Kidney epithelial cell (primary cell): Measurements from ENCODE around the gene SERPINA9. TPM values are rescaled to one million over a fixed set of nuclear protein-coding genes. Genes with fewer than 3 reads are reported as not detected.
"Not testable (repeated sequence)": the region's sequence is repeated elsewhere in the genome, so short reads cannot be mapped to it uniquely, and the experiment has no call there.

Experiments
- DNase-seq: peaks from one replicate; pipeline ENCODE4 v3.0.0-alpha.2; 2010; ENCODE audit warnings: low read depth
- H3K27me3 ChIP-seq: 2 replicates; pipeline ENCODE4 v1.6.0; 2011; ENCODE audit warnings: low read length; ENCODE audit not compliant: control insufficient read depth, insufficient read depth
- H3K36me3 ChIP-seq: 2 replicates; pipeline ENCODE4 v1.5.1; 2011; ENCODE audit warnings: low read length; ENCODE audit not compliant: control insufficient read depth, insufficient read depth
- H3K4me3 ChIP-seq: 2 replicates; pipeline ENCODE4 v1.5.1; 2011; ENCODE audit warnings: low read depth, mild to moderate bottlenecking, control low read depth, low read length
- total RNA-seq: library from RNA; depleted of rRNA; stranded (reverse); fragments of >200 nt; gene quantifications from 2 replicates; pipeline ENCODE4 v1.2.3, GENCODE V29; 2015
- TF ChIP-seq, protein P1 (sequence below): IDR thresholded peaks from 2 replicates; pipeline ENCODE4 v1.5.1; 2011; ENCODE audit warnings: mild to moderate bottlenecking, moderate library complexity, low read length, control low read depth, inconsistent platforms; ENCODE audit not compliant: insufficient read depth, poor library complexity, severe bottlenecking

SERPINA9 gene
- total RNA-seq, 1 donor from 2014 or later = not detected

DNA sequence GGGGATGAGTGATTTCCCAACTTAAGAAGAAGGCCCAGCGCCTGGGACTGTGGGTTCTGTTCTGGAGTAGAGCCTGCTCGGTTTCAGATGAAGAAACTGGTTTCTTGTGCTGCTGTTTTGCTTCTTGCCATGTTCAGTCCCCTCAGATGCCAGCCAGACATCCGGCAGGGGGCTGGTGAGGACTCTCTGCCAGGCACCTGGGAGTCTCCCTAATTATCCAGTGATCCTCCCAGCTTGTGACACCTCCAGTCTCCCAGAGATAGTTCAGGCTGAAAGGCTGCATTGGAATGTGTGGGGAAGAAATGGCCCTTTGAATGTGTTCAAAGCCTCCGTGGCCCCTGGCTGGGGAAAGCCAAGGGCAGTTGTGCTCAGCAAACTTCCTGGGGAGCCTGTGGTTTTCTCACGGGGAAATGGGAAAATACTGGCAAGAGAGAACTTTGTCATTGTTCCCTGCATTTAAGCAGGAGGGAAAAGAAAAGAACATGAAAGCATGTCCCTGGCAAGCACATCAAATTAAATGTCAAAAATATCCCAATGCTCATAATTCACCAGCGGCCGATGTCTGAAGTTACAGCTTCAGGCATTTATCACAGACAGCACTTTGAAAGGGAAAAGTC, 41.8 kb upstream of the SERPINA9 start:
- DNase-seq = no peak
- no peak overlapping the region for H3K4me3 ChIP-seq
- TF ChIP-seq, protein P1, sequence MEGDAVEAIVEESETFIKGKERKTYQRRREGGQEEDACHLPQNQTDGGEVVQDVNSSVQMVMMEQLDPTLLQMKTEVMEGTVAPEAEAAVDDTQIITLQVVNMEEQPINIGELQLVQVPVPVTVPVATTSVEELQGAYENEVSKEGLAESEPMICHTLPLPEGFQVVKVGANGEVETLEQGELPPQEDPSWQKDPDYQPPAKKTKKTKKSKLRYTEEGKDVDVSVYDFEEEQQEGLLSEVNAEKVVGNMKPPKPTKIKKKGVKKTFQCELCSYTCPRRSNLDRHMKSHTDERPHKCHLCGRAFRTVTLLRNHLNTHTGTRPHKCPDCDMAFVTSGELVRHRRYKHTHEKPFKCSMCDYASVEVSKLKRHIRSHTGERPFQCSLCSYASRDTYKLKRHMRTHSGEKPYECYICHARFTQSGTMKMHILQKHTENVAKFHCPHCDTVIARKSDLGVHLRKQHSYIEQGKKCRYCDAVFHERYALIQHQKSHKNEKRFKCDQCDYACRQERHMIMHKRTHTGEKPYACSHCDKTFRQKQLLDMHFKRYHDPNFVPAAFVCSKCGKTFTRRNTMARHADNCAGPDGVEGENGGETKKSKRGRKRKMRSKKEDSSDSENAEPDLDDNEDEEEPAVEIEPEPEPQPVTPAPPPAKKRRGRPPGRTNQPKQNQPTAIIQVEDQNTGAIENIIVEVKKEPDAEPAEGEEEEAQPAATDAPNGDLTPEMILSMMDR = no peak
- H3K36me3 ChIP-seq = no peaks in the 10 kb centered on the region
- peaks cover 2% of the 10 kb centered on the region for H3K27me3 ChIP-seq

DNA sequence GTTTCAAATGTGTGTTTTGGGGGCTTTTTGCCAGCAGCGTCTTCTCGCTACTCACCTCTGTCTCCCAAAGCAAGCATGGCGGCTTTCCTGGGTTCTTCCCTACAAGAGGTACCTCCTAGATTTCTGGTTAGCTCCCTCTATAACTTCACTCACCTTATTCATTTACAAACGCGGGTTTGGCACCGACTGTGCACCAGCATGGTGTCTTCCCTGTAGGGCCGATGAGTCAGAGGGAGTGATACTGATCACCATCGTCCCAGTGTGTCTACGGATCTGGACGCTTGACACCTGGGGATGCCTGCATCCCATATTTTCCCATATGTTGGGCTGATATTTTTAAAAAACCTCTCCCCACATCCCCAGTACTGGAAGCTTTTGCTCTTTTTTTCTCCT, 41.2 kb upstream of the SERPINA9 start:
- Histone ChIP-seq H3K4me3 (no peak overlapping the region), H3K36me3 (no peaks in the 10 kb centered on the region), H3K27me3 (peaks cover 2% of the 10 kb centered on the region)
- TF ChIP-seq, protein P1 = no peak
- DNase-seq = no peak

DNA sequence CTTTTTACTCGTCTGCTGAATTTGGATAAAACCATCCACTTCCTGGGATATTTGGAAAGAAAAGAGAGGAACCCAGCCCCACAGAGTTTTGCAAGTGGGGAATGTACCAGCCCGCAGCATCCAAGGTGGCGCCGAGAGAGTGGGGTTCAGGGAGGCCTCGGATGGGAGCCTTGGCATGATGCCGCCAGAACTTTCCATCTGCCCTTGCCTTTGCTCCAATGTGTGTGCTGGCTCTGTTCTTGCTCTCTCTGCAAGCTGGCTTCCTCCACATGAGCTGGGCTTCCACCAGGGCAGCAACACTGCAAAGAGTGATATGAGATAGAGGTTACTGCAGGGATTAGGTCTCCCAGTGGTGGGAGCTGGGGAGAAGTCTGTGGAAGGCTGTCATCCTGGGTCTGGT, 39.9 kb upstream of the SERPINA9 start:
- Histone ChIP-seq H3K27me3 (peaks cover 2% of the 10 kb centered on the region), H3K36me3 (no peaks in the 10 kb centered on the region), H3K4me3 (no peak overlapping the region)
- DNase-seq = no peak
- TF ChIP-seq, protein P1 = no peak

DNA sequence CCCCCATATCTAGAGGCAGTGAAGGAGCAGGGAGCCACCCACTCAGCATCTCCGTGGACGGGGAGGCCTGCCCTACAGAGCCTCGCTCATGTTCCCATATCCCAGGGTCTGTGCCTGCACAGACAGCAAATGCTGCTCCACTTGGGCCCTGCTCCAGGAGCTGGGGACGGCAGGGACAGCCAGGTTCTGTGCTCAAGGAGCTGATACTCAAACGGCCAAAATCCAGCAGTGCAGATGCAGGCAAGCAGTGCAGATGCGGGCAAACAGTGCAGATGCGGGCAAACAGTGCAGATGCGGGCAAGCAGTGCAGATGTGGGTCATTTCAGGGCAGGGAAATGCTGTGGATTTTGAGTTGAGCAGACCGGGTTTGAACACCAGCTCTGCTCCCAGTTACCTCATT, 39.4 kb upstream of the SERPINA9 start:
- no peak overlapping the region for H3K4me3 ChIP-seq
- peaks cover 2% of the 10 kb centered on the region for H3K27me3 ChIP-seq
- TF ChIP-seq, protein P1 = no peak
- no peak for DNase-seq
- no peaks in the 10 kb centered on the region for H3K36me3 ChIP-seq

DNA sequence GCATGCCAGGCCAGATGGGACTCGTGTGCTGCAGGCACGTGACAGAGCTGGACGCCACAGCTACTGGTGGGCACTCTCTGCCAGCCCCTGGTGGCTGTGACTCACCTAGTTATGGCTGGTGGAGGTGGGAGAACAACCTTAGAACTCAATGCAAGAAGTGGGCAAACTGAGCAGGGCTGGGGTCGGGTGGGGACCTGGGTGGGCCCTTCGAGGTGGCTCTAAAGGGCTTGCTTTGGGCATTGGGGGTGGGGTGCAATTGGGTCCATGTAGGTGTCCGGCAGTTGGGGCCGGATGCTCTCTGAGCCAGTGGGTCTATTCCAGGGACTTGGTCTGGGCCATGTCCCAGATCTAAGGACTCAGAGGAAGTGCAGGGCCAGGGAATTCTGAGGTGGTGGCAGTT, 38.4 kb upstream of the SERPINA9 start:
- Histone ChIP-seq H3K27me3 (peaks cover 2% of the 10 kb centered on the region), H3K36me3 (no peaks in the 10 kb centered on the region), H3K4me3 (no peak overlapping the region)
- no peak for DNase-seq
- TF ChIP-seq, protein P1 = no peak

DNA sequence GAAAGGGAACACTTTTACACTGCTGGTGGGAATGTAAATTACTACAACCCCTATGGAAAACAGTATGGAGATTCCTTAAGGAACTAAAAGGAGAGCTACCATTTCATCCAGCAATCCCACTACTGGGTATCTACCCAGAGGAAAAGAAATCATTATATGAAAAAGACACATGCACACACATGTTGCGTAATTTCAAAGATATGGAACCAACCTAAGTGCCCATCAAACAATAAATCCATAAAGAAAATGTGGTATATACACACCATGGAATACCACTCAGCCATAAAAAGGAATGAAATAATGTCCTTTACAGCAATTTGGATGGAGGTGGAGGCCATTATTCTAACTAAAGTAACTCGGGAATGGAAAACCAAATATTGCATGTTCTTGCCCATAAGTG, 34.5 kb upstream of the SERPINA9 start:
- not testable (repeated sequence) for H3K27me3 ChIP-seq, DNase-seq, H3K36me3 ChIP-seq, H3K4me3 ChIP-seq
